GM23248 (cell line): ENCODE results near the gene GALNT2. TPM values are rescaled to one million over a fixed set of nuclear protein-coding genes. Genes with fewer than 3 reads are reported as not detected.

Source experiments
- DNase-seq: peaks from one replicate; pipeline ENCODE4 v3.0.0-alpha.2; 2015
- H2AFZ ChIP-seq: fragments of 200-600 bp; sonication (generic); 2 replicates; pipeline ENCODE4 v1.6.1; 2016; ENCODE audit warnings: antibody characterized with exemption
- H3F3A ChIP-seq: fragments of 200-600 bp; sonication (generic); 2 replicates; pipeline ENCODE4 v1.6.1; 2016; ENCODE audit warnings: mild to moderate bottlenecking, antibody characterized with exemption, mixed run types; ENCODE audit not compliant: insufficient read depth
- H3K27ac ChIP-seq: fragments of 200-600 bp; sonication (generic); 2 replicates; pipeline ENCODE4 v1.5.1; 2016; ENCODE audit warnings: mild to moderate bottlenecking
- H3K27me3 ChIP-seq: fragments of 200-600 bp; sonication (generic); replicated peaks from 2 replicates; pipeline ENCODE4 v1.6.1; 2016; ENCODE audit warnings: mild to moderate bottlenecking; ENCODE audit not compliant: insufficient read depth
- H3K36me3 ChIP-seq: fragments of 200-600 bp; sonication (generic); 2 replicates; pipeline ENCODE4 v1.6.1; 2016; ENCODE audit warnings: low read depth, mild to moderate bottlenecking
- H3K4me1 ChIP-seq: fragments of 200-600 bp; sonication (generic); 2 replicates; pipeline ENCODE4 v1.6.1; 2016; ENCODE audit warnings: mild to moderate bottlenecking; ENCODE audit not compliant: insufficient read depth
- H3K4me2 ChIP-seq: fragments of 200-600 bp; sonication (generic); one replicate; pipeline ENCODE4 v1.6.1; 2016; ENCODE audit warnings: mild to moderate bottlenecking; ENCODE audit not compliant: unreplicated experiment
- H3K4me3 ChIP-seq: fragments of 200-600 bp; sonication (generic); 2 replicates; pipeline ENCODE4 v1.5.1; 2016; ENCODE audit warnings: mild to moderate bottlenecking
- H3K79me2 ChIP-seq: fragments of 200-600 bp; sonication (generic); 2 replicates; pipeline ENCODE4 v1.6.1; 2016; ENCODE audit warnings: mild to moderate bottlenecking; ENCODE audit not compliant: insufficient read depth
- H3K9ac ChIP-seq: fragments of 200-600 bp; sonication (generic); 2 replicates; pipeline ENCODE4 v1.6.1; 2016; ENCODE audit warnings: mild to moderate bottlenecking
- H3K9me2 ChIP-seq: fragments of 200-600 bp; sonication (generic); 2 replicates; pipeline ENCODE4 v1.6.1; 2016; ENCODE audit warnings: mixed run types, mild to moderate bottlenecking, moderate library complexity; ENCODE audit not compliant: insufficient read depth
- H3K9me3 ChIP-seq: fragments of 200-600 bp; sonication (generic); one replicate; pipeline ENCODE4 v1.6.1; 2017; ENCODE audit warnings: low read depth
- H4K20me1 ChIP-seq: fragments of 200-600 bp; sonication (generic); 2 replicates; pipeline ENCODE4 v1.6.0; 2016; ENCODE audit not compliant: insufficient read depth
- EZH2 ChIP-seq: fragments of 200-600 bp; sonication (generic); IDR thresholded peaks from 2 replicates; pipeline ENCODE4 v1.6.1; 2018; ENCODE audit warnings: antibody characterized with exemption, mild to moderate bottlenecking; ENCODE audit not compliant: insufficient read depth, poor library complexity, severe bottlenecking
- EZH2phosphoT487 ChIP-seq: fragments of 200-600 bp; sonication (generic); IDR thresholded peaks from 2 replicates; pipeline ENCODE4 v1.6.1; 2018; ENCODE audit warnings: antibody characterized with exemption, moderate library complexity, mild to moderate bottlenecking, low read depth; ENCODE audit not compliant: insufficient read depth
- WGBS, 2 experiments: methylation state at CpG; one replicate each; pipeline ENCODE4 v1.1.6; 2015 to 2017; ENCODE audit warnings: low lambda C conversion rate in 2 of 2, low coverage in 1 of 2; ENCODE audit errors: missing lambda C conversion rate in 2 of 2; 5-methylcytosine and 5-hydroxymethylcytosine counted together
- in situ Hi-C: fragments of 300-500 bp; cut with MboI; formaldehyde crosslinking; loops from 2 replicates; pipeline ENCODE4 v1.15.0; 2020
- polyA plus RNA-seq: library from polyadenylated mRNA; unstranded; fragments of >200 nt; fragmentation: Nextera tagmentation; extraction: Ambion mirVana; gene quantifications from 2 replicates; pipeline ENCODE4 v1.2.1, GENCODE V29; 2016
- total RNA-seq: library from RNA; depleted of rRNA; stranded (reverse); fragments of >200 nt; shearing (Covaris generic); gene quantifications from 2 replicates; pipeline ENCODE4 v1.2.3, GENCODE V29; 2014

Gene GALNT2
- total and polyA plus RNA-seq, 2 experiments from 2014 or later: 111 to 124 TPM

GRCh38 chr1:230131457-230131856 lies 64.4 kb downstream of the GALNT2 start:
- Histone ChIP-seq H3K79me2 (peaks cover 99% of the 10 kb centered on the region), H3K27me3 (no peaks in the 10 kb centered on the region), H3K4me1 (peaks cover 13% of the 10 kb centered on the region), H3K9me2 (no peaks in the 10 kb centered on the region), H4K20me1 (peaks cover 11% of the 10 kb centered on the region), H3K9me3 (no peaks in the 10 kb centered on the region), H3K36me3 (no peaks in the 10 kb centered on the region), H3F3A (peaks cover 10% of the 10 kb centered on the region; the same call in 1 of the 2 replicates), H3K27ac (no peak overlapping the region), H3K4me3 (no peak overlapping the region), H3K4me2 (no peak overlapping the region), H2AFZ (no peak overlapping the region), H3K9ac (no peak overlapping the region)
- no peak for DNase-seq
- no peak for TF ChIP-seq EZH2phosphoT487
- TF ChIP-seq EZH2: no peak
- WGBS, 2 experiments: 97 to 98% methylated on average over 11 of the region's 11 CpGs
- in situ Hi-C loops: no loop called here

GRCh38 chr1:230132758-230133157 lies 65.7 kb downstream of the GALNT2 start:
- in situ Hi-C loops: no loop called here
- peaks cover 10% of the 10 kb centered on the region; the same call in 1 of the 2 replicates for H3F3A ChIP-seq
- H3K4me3 ChIP-seq: no peak overlapping the region
- no peaks in the 10 kb centered on the region for H3K9me2 ChIP-seq
- no peaks in the 10 kb centered on the region for H3K9me3 ChIP-seq
- peaks cover 12% of the 10 kb centered on the region for H3K4me1 ChIP-seq
- no peak for DNase-seq
- 69 to 70% methylated on average over 6 of the region's 6 CpGs for WGBS, 2 experiments
- peaks cover 99% of the 10 kb centered on the region for H3K79me2 ChIP-seq
- TF ChIP-seq EZH2phosphoT487 (no peak), EZH2 (no peak)
- H3K27ac ChIP-seq: no peak overlapping the region
- no peak overlapping the region for H2AFZ ChIP-seq
- H3K9ac ChIP-seq: no peak overlapping the region
- peaks cover 11% of the 10 kb centered on the region for H4K20me1 ChIP-seq
- H3K27me3 ChIP-seq: no peaks in the 10 kb centered on the region
- H3K4me2 ChIP-seq: no peak overlapping the region
- H3K36me3 ChIP-seq: no peaks in the 10 kb centered on the region

GRCh38 chr1:230135726-230136125 lies 68.7 kb downstream of the GALNT2 start:
- Histone ChIP-seq H3K9me3 (no peaks in the 10 kb centered on the region), H3K4me2 (no peak overlapping the region), H3K79me2 (peaks cover 100% of the 10 kb centered on the region), H3K9ac (no peak overlapping the region), H3K4me3 (no peak overlapping the region), H3K36me3 (no peaks in the 10 kb centered on the region), H2AFZ (no peak overlapping the region), H3F3A (peaks cover 3% of the 10 kb centered on the region; the same call in 1 of the 2 replicates), H3K27me3 (no peaks in the 10 kb centered on the region), H3K27ac (no peak overlapping the region), H4K20me1 (no peaks in the 10 kb centered on the region; the same call in none of the 2 replicates), H3K9me2 (no peaks in the 10 kb centered on the region), H3K4me1 (peaks cover 6% of the 10 kb centered on the region)
- DNase-seq: no peak
- 94 to 96% methylated on average over 6 of the region's 6 CpGs for WGBS, 2 experiments
- in situ Hi-C loops: no loop called here
- TF ChIP-seq EZH2phosphoT487 (no peak), EZH2 (no peak)

- Histone ChIP-seq H4K20me1 (no peaks in the 10 kb centered on the region; the same call in none of the 2 replicates), H3K9me2 (no peaks in the 10 kb centered on the region), H3K4me3 (no peak overlapping the region), H3K4me2 (no peak overlapping the region), H3K9ac (no peak overlapping the region), H3K9me3 (no peaks in the 10 kb centered on the region), H3K4me1 (peaks cover 15% of the 10 kb centered on the region), H3F3A (peaks cover 13% of the 10 kb centered on the region; the same call in 1 of the 2 replicates), H3K36me3 (no peaks in the 10 kb centered on the region), H3K79me2 (peaks cover 100% of the 10 kb centered on the region), H3K27me3 (no peaks in the 10 kb centered on the region), H2AFZ (no peak overlapping the region), H3K27ac (no peak overlapping the region)
- in situ Hi-C loops: no loop called here
- WGBS, 2 experiments: 86 to 87% methylated on average over 34 of the region's 34 CpGs
- no peak for DNase-seq
- TF ChIP-seq EZH2: no peak
- no peak for TF ChIP-seq EZH2phosphoT487
These were observed 69.7 kb downstream of the GALNT2 start for GRCh38 chr1:230136453-230137336.
